Activated gamma-delta T cell (primary cell): Measurements from ENCODE around the gene AOX1.
"Not testable (repeated sequence)": the region's sequence is repeated elsewhere in the genome, so short reads cannot be mapped to it uniquely, and the experiment has no call there.

Source experiments
- DNase-seq: peaks from one replicate; lab custom pipeline; 2025; lab: John Stamatoyannopoulos, UW

AOX1 gene

DNA sequence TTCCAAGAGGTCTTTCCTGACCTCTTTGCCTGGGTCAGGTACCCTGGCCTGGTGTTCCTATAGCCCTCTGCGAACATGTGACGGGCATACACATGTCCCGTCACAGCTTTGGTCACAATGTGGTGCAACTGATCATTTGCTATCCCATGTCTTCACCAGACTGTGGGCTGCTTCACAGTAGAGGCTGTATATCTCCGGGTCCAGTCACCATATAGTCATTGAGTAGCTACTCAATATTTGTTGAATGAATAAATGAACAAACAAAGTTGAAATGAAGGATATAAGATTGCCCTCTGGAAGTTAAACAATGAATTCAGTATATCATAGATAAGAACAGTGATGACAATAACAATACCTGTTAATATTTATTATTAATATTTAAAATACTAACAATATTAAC lies 16.8 kb downstream of the AOX1 start:
- DNase-seq, result no peak

DNA sequence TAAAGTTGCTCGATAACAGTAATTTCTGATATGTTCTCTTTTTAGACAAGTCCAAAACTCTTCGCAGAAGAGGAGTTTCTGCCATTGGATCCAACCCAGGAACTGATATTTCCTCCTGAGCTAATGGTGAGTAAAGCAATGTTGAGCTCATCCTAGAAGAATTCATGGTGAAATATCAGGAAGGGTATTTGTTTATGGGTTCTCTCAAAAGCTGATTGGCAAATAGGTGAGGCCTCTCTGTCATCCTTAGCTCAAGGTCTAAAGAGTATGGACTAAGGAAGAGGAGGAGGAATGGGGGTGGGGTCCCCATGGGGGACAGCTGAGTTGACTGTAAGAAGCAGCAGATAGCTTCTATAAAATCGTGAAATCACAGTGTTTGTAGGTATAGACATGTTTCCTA lies 18.2 kb downstream of the AOX1 start:
- DNase-seq, result no peak

DNA sequence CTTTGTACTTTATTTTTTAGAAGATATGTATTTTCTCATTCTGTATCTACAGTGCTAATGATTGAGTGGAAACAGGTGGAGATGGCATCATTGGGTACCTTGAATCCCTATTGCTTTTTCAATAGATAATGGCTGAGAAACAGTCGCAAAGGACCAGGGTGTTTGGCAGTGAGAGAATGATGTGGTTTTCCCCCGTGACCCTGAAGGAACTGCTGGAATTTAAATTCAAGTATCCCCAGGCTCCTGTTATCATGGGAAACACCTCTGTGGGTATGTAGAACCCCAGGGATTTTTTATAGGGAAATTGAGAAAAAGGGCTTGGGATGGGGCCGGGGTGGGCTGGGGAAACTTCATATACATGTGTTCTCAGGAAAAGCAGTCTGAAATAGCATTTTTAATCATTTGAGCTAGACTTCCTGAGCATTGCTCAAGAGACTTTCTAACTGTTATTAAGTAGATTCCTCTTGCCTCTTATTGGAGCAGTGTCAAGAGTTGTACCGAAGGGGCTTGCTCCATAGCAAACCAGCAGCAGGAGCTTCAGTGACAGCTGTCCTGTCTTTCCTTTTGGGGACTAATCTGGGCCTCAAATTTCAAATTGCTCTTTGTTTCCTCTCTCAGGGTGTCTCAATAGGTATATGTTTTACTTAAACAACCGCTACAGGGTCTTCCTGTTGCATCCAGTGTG lies 18.9 kb downstream of the AOX1 start:
- no peak for DNase-seq

DNA sequence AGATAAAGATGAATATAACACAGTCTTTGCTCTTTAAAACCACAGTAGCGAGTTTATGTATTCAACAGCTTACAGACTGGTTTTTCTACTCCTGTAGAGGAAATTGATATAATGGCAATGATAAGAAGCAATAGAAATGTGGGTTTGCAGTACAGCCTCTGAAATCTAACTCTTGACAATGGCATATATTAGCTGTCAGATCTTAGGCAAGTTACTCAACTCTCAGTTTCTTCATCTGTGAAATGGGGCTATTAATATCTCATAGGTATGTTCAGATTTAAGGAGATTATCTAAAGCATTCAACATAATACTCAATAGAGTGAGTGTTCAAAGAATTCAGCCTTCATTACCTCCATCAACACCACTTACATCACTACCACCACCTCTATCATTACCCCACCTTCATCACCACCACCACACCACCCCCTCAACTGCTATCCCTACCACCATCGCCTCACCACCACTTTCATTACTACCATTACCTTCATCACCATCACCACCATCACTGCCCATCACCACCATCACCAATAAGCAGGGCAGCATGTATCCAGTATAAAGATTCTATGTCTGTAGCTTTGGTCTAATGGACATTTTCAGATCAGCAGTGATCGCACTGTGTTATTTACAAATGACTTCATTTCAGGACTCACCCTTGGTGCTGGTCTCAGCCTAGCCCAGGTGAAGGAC lies 22.7 kb downstream of the AOX1 start:
- DNase-seq, result no peak

DNA sequence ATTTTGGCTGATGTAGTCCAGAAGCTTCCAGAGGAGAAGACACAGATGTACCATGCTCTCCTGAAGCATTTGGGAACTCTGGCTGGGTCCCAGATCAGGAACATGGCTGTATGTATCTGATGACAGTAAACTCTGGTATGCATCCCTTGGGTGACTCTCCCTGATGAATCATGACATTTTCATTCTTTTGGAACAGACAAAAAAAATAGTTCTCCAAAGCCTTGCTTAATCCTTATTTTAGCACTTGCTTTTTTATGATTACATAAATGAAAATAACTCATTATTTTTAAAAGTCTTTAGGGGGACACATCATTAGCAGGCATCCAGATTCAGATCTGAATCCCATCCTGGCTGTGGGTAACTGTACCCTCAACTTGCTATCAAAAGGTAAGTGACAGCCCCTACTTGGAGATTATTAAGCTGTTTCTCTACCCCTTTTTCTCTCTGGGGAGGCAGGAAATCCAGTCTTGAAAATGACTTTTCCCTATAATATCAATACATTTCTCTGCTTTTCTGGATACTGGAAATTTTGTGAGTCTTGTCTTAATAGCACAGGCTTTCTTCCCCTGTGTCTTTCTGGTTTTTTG lies 23.3 kb downstream of the AOX1 start:
- DNase-seq, result no peak

DNA sequence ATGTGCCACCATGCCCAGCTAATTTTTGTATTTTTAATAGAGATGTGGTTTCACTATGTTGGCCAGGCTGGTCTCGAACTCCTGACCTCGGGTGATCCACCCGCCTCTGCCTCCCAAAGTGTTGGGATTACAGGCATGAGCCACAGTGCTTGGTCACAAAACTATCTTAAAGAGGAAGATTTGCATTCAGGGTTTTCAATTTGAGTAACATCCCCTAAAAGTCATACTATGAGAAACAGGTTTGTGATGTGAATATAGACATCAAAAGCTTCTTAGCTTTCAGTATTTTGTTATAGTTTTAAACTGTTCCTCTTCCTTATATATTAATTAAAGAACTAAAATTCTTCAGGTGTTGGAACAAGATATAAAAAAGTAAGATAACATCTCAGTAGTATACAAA lies 24.4 kb downstream of the AOX1 start:
- not testable (repeated sequence) for DNase-seq

DNA sequence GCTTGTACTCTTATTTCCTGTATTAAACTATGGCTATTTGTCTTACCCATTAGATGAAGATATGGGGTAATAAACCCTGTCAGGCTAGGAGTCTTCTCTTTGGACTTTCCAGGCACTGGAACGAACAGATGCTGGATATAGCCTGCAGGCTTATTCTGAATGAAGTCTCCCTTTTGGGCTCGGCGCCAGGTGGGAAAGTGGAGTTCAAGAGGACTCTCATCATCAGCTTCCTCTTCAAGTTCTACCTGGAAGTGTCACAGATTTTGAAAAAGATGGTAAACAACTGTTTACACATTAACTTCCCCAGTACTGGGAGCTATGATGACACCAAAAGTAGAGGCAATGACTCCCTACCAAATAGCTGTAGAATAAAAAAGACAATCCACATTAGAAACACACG lies 27.9 kb downstream of the AOX1 start:
- DNase-seq, result no peak

DNA sequence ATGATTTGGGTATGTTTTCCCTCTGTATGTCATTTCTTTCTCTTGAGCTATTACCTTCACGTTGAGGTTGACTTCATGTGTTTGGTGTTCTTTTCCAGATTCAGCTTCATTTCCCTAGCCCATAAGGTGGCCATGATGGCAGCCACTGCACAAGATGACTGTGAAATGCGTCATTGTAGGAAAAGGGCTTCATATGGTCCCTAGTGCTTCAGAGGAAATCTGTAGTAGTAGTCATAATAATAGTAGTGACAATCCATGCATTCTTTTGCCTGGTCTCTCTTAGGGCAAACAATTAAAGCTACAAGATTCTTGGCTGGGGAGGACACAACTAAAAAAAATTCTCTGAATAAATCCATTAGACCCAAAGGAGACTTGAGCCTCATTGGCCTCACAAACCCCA lies 28.4 kb downstream of the AOX1 start:
- no peak for DNase-seq

DNA sequence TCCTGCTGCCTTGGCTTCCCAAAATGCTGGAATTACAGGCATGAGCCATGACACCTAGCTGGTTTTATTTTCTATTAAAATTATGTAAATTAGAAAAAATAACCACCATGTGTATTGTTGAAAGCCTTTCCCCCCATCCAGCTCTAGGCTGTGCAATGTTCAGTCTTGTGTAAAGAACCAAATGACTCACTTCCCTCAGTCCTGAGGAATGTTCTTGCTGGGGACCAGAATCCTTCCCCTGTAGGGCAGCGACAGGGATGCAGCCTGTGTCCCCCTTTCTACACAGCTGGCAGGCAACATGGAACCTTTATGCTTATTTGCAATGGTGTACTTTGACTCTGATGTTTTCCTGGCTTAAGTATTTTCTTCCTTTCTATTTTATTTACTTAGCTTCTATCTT lies 29.4 kb downstream of the AOX1 start:
- DNase-seq, result no peak

DNA sequence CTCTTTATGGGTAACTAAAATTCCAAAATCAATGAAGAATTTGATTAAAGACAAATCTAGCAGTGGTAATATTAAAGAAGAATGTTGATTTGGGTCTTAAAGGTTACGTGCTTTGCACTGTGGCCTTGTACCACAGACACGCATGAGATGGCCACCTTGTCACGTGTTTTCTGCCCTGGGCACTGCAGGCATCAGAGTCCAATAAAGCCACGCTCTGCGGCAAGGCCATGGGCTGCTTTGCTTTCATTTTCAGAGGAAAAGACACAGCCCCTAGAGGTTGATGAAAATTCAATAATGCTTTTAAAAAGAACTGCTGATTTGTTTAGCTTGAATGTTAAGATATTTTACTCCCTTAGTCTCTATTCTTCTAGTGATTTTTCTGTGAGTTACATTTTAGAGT lies 30.4 kb downstream of the AOX1 start:
- no peak for DNase-seq

DNA sequence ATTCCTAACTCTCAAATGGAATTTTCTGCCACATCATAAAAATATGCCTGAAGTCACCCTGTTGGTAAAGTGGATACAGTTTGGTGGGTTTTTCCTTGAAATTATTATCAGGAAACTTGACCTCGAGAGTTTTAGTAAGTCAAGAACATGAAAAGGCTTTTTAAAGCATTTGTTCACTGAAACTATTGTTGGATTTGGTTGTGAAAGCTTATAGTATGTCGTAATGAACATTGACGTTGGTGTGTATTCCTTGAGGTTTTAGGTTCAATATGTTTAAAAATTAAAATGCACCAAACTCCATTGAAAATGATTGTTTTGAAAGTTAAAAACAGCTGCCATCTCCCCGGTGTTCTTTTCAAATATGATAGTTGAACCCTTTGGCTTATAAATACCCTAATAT lies 30.8 kb downstream of the AOX1 start:
- DNase-seq, result no peak

DNA sequence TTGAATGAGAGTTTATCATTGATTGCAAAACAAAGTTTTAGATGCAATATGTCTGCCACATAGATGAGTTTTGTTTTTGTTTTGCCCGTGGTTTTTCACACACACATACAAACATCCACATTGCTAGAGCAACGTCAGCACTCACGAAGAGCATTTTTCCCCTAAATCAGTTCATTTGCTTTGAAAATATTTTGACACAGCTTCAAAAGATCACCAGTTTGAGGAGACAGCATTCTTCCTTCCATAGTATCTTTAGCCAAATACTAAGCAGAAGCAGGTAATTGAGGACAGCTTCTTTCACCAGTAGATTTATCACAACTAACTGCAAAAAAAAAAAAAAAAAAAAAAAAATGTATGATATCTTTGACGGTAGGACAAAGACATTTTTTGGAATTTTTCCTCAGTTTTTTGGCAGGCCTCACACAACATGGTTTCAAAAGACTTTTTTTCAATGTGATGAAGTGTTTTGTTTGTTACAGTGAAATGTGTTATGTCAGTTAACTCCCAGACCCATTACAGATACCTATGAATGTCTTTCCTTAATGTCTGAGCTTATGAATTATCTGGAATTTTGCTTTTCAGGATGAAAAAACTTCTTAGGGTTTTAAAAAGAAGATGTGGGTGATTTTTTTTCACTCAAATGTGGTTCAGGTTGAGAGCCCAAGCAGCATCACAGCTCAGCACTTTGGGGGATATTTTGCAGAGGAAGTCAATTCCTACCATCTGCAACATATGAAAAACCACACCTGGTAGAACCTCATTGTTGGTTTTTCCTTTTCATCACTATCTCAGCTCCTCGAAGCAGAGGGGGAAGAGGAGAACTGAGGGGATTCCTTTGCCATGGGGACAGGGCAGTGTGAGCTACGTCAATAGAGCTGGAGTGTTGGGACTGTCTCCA lies 31.6 kb downstream of the AOX1 start:
- no peak for DNase-seq

DNA sequence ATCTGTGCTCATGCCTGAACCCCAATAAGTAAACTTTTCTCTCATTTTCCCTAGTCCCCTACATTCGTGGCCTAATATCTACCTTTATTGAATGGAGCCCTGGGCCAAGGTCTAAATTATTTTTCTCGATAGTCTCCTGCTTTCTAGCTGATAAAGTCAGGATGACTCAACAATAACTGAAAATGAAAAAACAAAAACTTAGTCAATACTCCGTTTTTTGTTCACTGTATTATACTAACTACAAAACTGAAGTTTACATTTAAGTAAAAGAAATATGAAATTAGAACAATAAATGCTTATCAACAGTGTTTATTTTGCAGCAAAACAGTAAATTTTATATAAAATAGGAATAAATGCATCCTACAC lies 32.2 kb downstream of the AOX1 start:
- DNase-seq, result no peak

DNA sequence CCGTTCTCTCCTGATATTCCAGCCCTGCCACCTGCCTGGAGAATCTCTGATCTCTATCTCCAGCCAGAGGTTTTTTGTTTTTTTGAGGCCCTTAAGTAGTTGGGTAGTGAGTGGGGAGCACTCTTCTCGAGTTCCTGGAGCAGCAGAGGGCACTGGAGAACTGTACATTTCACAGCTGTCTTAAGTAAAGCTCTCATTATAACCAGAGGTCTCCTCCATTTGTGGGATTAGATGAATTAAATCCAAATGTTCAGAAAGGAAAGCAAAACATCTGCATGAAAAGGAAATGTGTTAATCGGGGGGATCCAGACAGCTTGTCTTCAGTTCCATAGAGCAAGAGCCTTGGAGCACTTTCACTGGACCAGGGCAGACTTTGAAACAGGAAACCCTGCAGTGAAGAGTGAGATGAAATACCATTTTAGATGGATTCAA lies 32.8 kb downstream of the AOX1 start:
- DNase-seq, result no peak

DNA sequence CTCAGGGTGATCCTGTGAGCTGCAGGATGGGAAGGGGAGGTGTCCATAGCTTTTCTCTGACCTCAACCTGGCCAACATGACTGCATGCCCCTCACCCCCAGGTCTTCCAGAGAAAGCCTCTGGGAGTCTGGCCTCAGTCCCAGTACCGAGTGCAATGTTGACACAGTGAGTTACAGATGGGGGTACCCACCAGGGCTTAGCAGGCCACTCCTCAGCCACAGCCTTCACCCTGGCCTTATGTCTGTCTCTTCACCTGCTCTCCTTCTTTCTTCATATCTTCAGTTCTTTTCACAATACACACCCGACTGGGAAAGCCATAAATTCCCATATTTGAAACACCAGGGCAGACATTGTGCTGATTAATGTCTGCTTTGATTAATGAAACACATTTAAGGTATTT lies 33.5 kb downstream of the AOX1 start:
- no peak for DNase-seq

DNA sequence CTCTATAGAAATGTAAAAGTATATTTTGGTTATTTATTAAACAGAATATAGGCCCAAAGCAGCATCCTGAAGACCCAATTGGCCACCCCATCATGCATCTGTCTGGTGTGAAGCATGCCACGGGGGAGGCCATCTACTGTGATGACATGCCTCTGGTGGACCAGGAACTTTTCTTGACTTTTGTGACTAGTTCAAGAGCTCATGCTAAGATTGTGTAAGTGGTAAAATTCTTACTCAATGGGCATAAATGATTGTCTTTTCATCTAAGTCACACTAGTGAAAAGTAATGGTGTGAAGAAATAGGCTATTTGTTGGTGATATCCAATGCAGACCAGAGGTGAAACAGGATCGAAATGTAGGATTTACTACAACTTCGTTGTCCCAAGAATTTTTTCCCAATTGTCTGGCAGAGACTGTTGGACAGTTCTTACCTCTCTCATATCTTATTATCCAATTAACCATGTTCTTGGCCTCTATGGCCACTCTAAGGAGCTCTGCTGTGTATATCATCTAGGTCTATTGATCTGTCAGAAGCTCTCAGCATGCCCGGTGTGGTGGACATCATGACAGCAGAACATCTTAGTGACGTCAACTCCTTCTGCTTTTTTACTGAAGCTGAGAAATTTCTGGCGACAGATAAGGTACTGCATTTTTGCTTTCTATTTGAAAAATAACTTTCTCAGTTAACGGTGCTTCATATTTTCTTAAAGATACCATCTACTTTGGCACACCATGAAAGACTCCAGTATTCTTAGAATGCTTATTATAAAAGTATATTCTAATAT lies 35.0 kb downstream of the AOX1 start:
- no peak for DNase-seq

DNA sequence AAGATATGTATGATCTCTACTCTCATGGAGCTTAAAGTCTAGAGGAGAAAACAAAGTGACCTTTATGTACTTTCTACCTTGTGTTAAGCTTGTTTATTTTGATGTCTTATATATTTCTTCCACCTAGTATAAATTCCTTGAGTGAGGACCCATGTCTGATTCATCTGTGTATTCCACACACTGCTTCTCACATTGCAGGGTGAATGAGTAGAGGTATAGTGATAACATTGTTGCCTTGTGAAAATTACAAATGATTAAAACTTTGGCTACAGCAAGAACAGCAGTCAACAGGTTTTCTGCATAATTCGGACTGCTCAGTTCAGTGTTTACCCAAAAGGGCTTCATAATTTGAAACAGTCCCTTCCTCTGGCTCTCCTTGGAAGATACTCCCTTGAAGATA lies 36.3 kb downstream of the AOX1 start:
- no peak for DNase-seq

DNA sequence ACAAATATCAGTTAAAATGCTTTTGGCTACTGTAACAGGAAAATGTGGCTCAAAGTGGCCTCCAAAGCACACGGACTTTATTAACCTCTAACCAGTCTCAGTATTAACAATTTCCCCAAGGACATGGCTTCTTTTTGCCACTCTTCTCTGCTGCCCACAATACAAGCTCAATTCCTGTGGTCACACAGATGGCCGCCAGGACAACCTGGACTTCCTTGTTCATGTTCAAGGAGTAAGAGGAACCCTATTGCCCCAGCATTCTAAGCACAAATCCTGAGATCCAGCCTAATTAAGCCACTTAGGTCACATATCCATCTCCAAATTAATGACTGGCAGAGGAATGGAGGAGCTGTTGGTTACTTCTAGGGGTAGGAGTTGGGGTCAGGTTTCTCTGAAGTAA lies 38.2 kb downstream of the AOX1 start:
- DNase-seq, result no peak

DNA sequence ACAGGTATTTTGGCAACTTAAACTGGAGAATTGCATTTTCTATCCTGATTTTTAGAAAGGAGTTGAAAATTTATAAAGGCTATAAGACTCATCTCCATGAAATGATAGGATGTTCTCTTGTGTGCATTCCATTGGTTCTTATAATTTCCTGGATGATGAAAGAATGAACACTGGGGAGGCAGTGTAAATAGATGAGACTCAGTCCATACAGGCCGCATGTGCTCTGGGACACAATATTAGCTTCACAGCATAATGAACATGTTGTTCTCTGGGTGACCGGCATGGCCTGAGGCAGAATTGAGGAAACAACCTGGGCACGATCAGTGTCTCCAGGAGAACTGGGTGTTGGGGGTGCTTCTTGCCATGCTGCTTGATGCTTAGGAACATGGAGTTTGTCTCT lies 38.8 kb downstream of the AOX1 start:
- no peak for DNase-seq

DNA sequence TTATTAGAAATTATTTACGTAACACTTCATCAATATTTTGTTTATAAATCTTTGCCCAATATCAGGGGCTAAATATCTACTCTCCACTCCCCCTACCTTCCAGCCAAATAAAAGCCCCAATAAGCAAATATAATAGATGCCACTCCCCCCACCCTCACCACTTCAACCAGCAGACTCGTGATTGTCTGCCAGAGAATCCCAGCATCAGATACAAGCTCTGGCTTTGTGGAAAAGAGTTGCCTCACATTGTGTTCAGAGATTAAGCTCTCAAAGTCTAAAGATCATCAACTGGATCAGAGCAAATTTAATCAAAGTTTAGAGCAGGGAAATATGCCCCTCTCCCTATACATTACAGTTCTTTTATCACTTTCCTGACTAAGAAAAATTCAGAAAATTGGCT lies 39.5 kb downstream of the AOX1 start:
- no peak for DNase-seq

DNA sequence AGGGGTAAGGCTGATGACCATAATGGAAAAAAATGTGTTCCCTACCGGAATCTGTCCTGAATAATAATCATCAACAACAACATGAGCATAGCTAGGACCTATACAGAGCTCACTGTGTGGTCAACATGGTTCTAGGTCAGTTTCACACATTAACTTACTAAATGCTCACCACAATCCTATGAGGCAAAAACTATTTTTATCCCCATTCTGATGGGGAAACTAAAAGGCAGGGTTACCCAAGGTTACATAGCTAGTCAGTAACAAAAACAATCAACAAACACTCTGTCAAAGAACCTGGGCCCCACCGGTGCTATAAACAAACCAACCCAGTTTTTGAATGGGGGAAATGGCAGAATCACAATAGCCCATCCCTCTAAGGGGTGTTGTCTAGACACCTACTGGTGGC lies 40.1 kb downstream of the AOX1 start:
- no peak for DNase-seq
